Germinal center (tissue), 1 donor: ENCODE data around the gene TAS2R16.

Experiments
- DNase-seq: peaks from one replicate; pipeline ENCODE4 v3.0.0; 2012; ENCODE audit warnings: mixed read lengths, low spot score

Gene TAS2R16

GRCh38 chr7:122995600-122995999 is at the start of gene TAS2R16:
Gene TAS2R16 (minus strand): TSS chr7:122995700. CDS start chr7:122995634, 66 bp downstream.
- DNase-seq = no peak

GRCh38 chr7:123043642-123044041 is 48.1 kb upstream of the TAS2R16 start:
- no peak for DNase-seq

- no peak for DNase-seq
Measured at GRCh38 chr7:123041101-123041500, 45.6 kb upstream of the TAS2R16 start.

GRCh38 chr7:123039269-123039668 is 43.8 kb upstream of the TAS2R16 start:
- DNase-seq = no peak

GRCh38 chr7:123034106-123034505 is 38.6 kb upstream of the TAS2R16 start:
- DNase-seq = no peak

- DNase-seq = no peak
Measured at GRCh38 chr7:123030631-123031030, 35.1 kb upstream of the TAS2R16 start.

- DNase-seq = no peak
Measured at GRCh38 chr7:123028339-123028738, 32.8 kb upstream of the TAS2R16 start.

GRCh38 chr7:123026251-123026650 is 30.8 kb upstream of the TAS2R16 start:
- DNase-seq = no peak

- DNase-seq = no peak
Measured at GRCh38 chr7:123024989-123025758, 29.7 kb upstream of the TAS2R16 start.

- DNase-seq = no peak
Measured at GRCh38 chr7:123023126-123023525, 27.6 kb upstream of the TAS2R16 start.

GRCh38 chr7:123022576-123022975 is 27.1 kb upstream of the TAS2R16 start:
- no peak for DNase-seq

GRCh38 chr7:123012435-123012834 is 16.9 kb upstream of the TAS2R16 start:
- DNase-seq = no peak

- DNase-seq = no peak
Measured at GRCh38 chr7:123011766-123012369, 16.4 kb upstream of the TAS2R16 start.

GRCh38 chr7:123004931-123005330 is 9.4 kb upstream of the TAS2R16 start:
- no peak for DNase-seq

- DNase-seq = no peak
Measured at GRCh38 chr7:123003539-123004126, 8.1 kb upstream of the TAS2R16 start.

- DNase-seq = no peak
Measured at GRCh38 chr7:122989577-122989976, 5.9 kb downstream of the TAS2R16 start.

- no peak for DNase-seq
Measured at GRCh38 chr7:122989041-122989440, 6.5 kb downstream of the TAS2R16 start.

GRCh38 chr7:122988333-122988732 is 7.2 kb downstream of the TAS2R16 start:
- DNase-seq = no peak

- DNase-seq = no peak
Measured at GRCh38 chr7:122987463-122987862, 8.0 kb downstream of the TAS2R16 start.

GRCh38 chr7:122984021-122984420 is 11.5 kb downstream of the TAS2R16 start:
- no peak for DNase-seq

GRCh38 chr7:122983261-122983660 is 12.2 kb downstream of the TAS2R16 start:
- no peak for DNase-seq

- DNase-seq = no peak
Measured at GRCh38 chr7:122975341-122975740, 20.2 kb downstream of the TAS2R16 start.

GRCh38 chr7:122974229-122974628 is 21.3 kb downstream of the TAS2R16 start:
- DNase-seq = no peak
